Esophagus (tissue), 2 donors: Measurements from ENCODE around the gene RABGAP1L. TPM values are rescaled to one million over a fixed set of nuclear protein-coding genes. Genes with fewer than 3 reads are reported as not detected.

Experiments
- H3K27ac ChIP-seq, 2 donors: one replicate each; pipeline ENCODE4 v1.5.1; 2013; ENCODE audit warnings: low read depth in 2 of 2, mild to moderate bottlenecking in 2 of 2, inconsistent platforms in 1 of 2, low read length in 1 of 2, moderate library complexity in 1 of 2
- H3K27me3 ChIP-seq, 2 donors: one replicate each; pipeline ENCODE4 v1.6.1; 2013; ENCODE audit warnings: low read length in 2 of 2, control low read depth in 1 of 2, mild to moderate bottlenecking in 1 of 2; ENCODE audit not compliant: insufficient read depth in 2 of 2, control insufficient read depth in 1 of 2
- H3K36me3 ChIP-seq, 2 donors: one replicate each; pipeline ENCODE4 v1.6.1; 2013; ENCODE audit warnings: low read length in 1 of 2; ENCODE audit not compliant: control insufficient read depth in 2 of 2, insufficient read depth in 2 of 2
- H3K4me1 ChIP-seq, 2 donors: one replicate each; pipeline ENCODE4 v1.6.1; 2013; ENCODE audit warnings: low read length in 1 of 2; ENCODE audit not compliant: control insufficient read depth in 2 of 2, insufficient read depth in 2 of 2
- H3K4me3 ChIP-seq, 2 donors: one replicate each; pipeline ENCODE4 v1.5.1; 2013; ENCODE audit warnings: low read length in 2 of 2, mild to moderate bottlenecking in 2 of 2, low read depth in 1 of 2, moderate library complexity in 1 of 2
- H3K9me3 ChIP-seq, 2 donors: one replicate each; pipeline ENCODE4 v1.6.1; 2013; ENCODE audit warnings: mild to moderate bottlenecking in 2 of 2, low read depth in 1 of 2, low read length in 1 of 2, moderate library complexity in 1 of 2; ENCODE audit not compliant: control insufficient read depth in 2 of 2, insufficient read depth in 1 of 2
- WGBS, 2 donors: extraction: QIAGEN DNeasy Blood & Tissue Kit; methylation state at CpG; one replicate each; pipeline ENCODE4 v1.1.7; 2013; 5-methylcytosine and 5-hydroxymethylcytosine counted together
- polyA plus RNA-seq, 2 donors: library from polyadenylated mRNA; stranded (reverse); fragments of 200-250 nt; gene quantifications; one replicate each; pipeline ENCODE4 v1.2.3, GENCODE V29; 2013
- donor health status: healthy with polysubstance abuse.
- donor health status: Bipolar disorder and iron deficiency.

RABGAP1L gene
- polyA plus RNA-seq, 2 donors = 9.2 to 13.0 TPM

DNA sequence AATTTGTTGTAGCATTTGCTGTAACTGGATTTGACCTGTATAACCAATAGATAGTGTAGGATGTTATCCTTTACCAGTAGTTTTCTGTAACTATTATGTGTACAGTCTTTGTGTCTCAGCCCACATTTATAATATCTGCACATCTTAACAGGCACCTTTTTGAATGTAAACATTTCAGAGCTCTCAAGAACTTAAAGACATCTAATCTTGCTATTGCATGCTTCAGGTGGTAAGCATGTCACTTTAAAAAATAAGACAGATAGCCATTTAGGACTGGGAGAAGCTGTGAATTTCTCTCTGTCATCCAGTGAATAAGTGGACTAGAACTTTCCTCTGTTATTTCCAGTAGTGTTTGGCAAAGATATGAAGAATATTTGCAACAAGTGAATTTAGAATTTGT, 265.8 kb downstream of the RABGAP1L start:
- Histone ChIP-seq H3K9me3 (no peaks in the 10 kb centered on the region), H3K27me3 (no peaks in the 10 kb centered on the region), H3K4me1 (no peaks in the 10 kb centered on the region), H3K4me3 (no peak overlapping the region), H3K27ac (no peak overlapping the region), H3K36me3 (no peaks in the 10 kb centered on the region)

DNA sequence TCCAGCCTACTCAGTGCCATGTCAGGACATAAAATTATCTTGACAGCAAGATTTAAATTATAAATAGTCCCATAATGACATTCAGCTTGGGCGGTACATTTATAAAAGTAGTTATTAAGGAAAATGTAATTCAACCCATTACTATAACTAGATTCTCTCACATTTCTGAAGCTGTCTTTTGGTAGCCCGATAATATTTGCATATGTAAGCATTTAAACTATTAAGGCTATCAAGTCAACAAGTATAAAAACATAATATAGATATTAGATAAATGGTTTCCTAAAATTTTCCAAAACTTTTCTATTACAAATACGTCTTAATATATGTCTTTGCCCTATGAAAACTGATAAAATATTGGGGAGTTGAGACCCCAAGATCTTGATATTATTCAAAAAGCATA, 266.8 kb downstream of the RABGAP1L start:
- WGBS, 2 donors = 91 to 92% methylated on average over 3 of the region's 3 CpGs
- H3K27ac ChIP-seq = no peak overlapping the region
- no peaks in the 10 kb centered on the region for H3K9me3 ChIP-seq
- H3K4me3 ChIP-seq = no peak overlapping the region
- H3K27me3 ChIP-seq = no peaks in the 10 kb centered on the region
- H3K36me3 ChIP-seq = no peaks in the 10 kb centered on the region
- H3K4me1 ChIP-seq = no peaks in the 10 kb centered on the region

DNA sequence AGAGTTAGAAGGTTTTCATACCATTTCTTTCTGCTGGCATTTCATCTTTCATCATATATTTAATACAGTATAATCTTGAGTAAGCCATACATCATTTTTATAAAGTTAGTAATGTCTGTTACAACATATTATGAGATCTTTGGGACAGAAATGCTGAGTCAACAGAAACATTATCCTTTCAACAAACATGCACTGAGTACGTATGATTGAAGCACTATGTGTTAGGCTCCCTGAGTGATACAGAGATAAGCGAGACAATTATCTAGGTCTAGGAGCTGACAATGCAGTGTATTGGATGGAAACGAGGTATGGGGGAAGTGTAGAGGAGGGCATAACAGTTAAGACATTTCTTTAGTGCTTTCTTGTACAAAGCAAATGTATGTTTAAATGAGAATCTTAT, 268.7 kb downstream of the RABGAP1L start:
- no peak overlapping the region for H3K27ac ChIP-seq
- no peaks in the 10 kb centered on the region for H3K9me3 ChIP-seq
- H3K36me3 ChIP-seq = no peaks in the 10 kb centered on the region
- H3K4me3 ChIP-seq = no peak overlapping the region
- WGBS, 2 donors = 66 to 70% methylated on average over 3 of the region's 3 CpGs
- H3K4me1 ChIP-seq = no peaks in the 10 kb centered on the region
- H3K27me3 ChIP-seq = no peaks in the 10 kb centered on the region

DNA sequence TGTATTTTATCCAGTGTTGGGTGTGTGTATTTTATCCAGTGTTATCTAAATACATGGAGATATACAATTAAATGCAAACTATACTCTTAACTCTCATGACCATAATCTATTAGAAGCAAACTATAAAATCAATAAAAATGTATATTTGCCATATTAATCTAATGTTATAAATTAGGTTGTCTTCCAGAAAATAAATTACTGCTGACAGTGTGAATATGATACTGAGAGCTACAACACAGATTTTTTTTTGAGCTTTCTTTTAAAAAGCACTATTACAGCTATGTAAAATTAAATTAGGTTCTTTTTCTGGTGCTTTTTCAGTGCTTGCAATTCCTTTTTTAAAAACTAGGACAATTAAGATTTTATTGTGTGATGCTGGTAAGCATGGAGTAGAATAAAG, 269.4 kb downstream of the RABGAP1L start:
- H3K27me3 ChIP-seq = no peaks in the 10 kb centered on the region
- H3K36me3 ChIP-seq = no peaks in the 10 kb centered on the region
- no peaks in the 10 kb centered on the region for H3K4me1 ChIP-seq
- H3K27ac ChIP-seq = no peak overlapping the region
- H3K9me3 ChIP-seq = no peaks in the 10 kb centered on the region
- no peak overlapping the region for H3K4me3 ChIP-seq

DNA sequence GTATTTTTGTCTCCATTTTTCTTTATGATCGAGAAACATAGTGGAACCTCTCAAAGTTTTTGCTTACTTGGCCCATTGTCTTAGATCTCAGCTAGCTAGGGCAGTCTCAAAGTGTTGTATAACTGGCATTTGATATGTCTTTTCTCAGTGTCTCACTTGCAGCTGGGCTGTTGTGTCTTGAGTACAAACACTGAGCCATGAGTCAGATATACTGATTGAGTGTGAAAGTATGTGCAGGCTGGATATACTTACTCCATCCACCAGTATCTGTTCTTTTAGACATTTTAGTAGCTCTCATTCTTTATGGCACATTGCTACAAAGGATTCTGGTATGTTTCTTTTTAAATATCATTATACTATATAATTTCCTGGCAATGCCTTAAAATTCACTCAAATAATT, 274.1 kb downstream of the RABGAP1L start:
- no peak overlapping the region for H3K27ac ChIP-seq
- 98 to 100% methylated on average over 1 of the region's 1 CpG for WGBS, 2 donors
- no peaks in the 10 kb centered on the region for H3K36me3 ChIP-seq
- no peaks in the 10 kb centered on the region for H3K4me1 ChIP-seq
- no peaks in the 10 kb centered on the region for H3K9me3 ChIP-seq
- no peaks in the 10 kb centered on the region for H3K27me3 ChIP-seq
- H3K4me3 ChIP-seq = no peak overlapping the region

DNA sequence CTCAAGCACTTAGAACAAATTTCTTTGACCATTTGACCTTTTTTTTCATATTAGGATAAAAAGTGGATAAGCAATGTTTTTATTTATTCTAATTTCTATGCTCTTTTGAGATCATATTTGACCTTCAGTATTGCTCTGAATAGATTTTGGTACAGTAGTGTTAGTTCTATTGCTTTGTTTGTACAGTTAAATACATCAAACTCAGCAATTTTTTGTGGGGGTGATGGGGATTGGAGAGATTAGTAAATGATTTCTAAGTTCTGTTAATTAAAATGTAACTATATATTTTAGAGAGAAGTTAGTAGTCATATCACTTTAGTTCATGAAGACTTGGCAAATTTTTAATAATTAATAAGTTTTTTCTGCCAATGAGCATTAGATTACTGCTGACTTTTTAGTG, 286.0 kb downstream of the RABGAP1L start:
- H3K4me3 ChIP-seq = no peak overlapping the region
- no peaks in the 10 kb centered on the region for H3K4me1 ChIP-seq
- H3K27me3 ChIP-seq = no peaks in the 10 kb centered on the region
- H3K27ac ChIP-seq = no peak overlapping the region
- no peaks in the 10 kb centered on the region for H3K36me3 ChIP-seq
- no peaks in the 10 kb centered on the region for H3K9me3 ChIP-seq

DNA sequence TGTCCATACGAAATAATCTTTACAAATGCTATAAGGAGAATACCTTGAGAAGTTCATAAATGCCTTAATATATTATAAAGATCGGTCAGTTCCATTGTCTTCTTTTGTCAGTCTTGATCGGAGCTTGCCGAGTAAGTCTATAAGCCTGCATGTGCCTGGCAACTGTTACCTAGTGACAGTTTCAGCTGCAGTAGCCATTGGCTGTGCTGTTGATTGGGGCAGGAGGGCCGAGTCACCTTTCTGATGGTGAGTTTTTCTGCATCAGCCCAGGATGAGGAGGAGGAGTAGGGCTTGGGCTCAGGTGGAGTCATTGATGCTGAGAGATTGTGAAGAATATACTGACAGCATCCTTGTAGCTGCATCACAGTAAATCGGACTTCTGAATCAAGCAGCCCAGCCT, 286.5 kb downstream of the RABGAP1L start:
- Histone ChIP-seq H3K9me3 (no peaks in the 10 kb centered on the region), H3K4me3 (no peak overlapping the region), H3K27me3 (no peaks in the 10 kb centered on the region), H3K4me1 (no peaks in the 10 kb centered on the region), H3K36me3 (no peaks in the 10 kb centered on the region), H3K27ac (no peak overlapping the region)
- WGBS, 2 donors = 80 to 88% methylated on average over 6 of the region's 6 CpGs

DNA sequence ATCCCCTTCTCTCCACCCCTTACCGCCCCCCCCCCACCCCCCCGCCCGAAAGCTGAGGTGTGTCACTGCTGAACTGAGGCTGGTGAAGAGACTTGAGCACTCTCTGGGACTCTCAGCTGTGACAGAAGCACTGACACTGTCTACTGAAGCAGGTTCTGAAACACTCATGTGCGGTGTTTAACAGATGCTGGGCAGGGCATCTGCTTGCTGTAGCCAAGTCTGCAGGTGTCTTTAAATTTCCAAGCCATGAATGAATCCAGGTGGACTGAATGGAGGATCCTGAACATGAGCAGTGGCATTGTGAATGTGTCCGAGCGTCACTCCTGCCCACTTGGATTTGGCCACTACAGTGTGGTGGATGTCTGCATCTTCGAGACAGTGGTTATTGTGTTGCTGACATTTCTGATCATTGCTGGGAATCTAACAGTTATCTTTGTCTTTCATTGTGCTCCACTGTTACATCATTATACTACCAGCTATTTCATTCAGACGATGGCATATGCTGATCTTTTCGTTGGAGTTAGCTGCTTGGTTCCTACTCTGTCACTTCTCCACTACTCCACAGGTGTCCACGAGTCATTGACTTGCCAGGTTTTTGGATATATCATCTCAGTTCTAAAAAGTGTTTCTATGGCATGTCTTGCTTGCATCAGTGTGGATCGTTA, 288.7 kb downstream of the RABGAP1L start, which contains the start of gene GPR52:
Gene GPR52 (plus strand): TSS at position 99 of the 665 bp plus-strand sequence. CDS start 148 bp downstream, at position 247.
- H3K27ac ChIP-seq = no peak within 1 kb of the TSS
- H3K4me1 ChIP-seq = no peaks in the 10 kb centered on the region
- WGBS, 2 donors = 86 to 90% methylated on average over 11 of the region's 11 CpGs
- H3K9me3 ChIP-seq = no peaks in the 10 kb centered on the region
- H3K27me3 ChIP-seq = no peaks in the 10 kb centered on the region
- no peaks in the 10 kb centered on the region for H3K36me3 ChIP-seq
- no peak within 1 kb of the TSS for H3K4me3 ChIP-seq

DNA sequence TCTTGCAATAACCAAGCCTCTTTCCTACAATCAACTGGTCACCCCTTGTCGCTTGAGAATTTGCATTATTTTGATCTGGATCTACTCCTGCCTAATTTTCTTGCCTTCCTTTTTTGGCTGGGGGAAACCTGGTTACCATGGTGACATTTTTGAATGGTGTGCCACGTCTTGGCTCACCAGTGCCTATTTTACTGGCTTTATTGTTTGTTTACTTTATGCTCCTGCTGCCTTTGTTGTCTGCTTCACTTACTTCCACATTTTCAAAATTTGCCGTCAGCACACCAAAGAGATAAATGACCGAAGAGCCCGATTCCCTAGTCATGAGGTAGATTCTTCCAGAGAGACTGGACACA, 289.2 kb downstream of the RABGAP1L start:
- Histone ChIP-seq H3K36me3 (no peaks in the 10 kb centered on the region), H3K27ac (no peak overlapping the region), H3K9me3 (no peaks in the 10 kb centered on the region), H3K4me1 (no peaks in the 10 kb centered on the region), H3K4me3 (no peak overlapping the region), H3K27me3 (no peaks in the 10 kb centered on the region)
- 69 to 78% methylated on average over 5 of the region's 5 CpGs for WGBS, 2 donors

DNA sequence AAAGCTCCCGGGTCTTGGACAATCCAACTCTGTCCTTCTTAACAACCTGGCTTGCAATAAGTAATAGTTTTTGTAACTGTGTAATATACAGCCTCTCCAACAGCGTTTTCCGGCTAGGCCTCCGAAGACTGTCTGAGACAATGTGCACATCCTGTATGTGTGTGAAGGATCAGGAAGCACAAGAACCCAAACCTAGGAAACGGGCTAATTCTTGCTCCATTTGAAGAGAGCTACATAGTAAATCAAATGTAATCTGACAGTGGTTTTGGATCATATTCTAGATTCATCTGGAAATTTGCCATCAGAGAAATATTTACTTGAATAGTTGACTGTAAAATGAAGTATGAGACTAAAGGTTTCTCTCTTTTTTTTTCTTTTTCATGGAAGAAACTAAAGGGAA, 289.7 kb downstream of the RABGAP1L start:
- no peaks in the 10 kb centered on the region for H3K36me3 ChIP-seq
- no peak overlapping the region for H3K4me3 ChIP-seq
- WGBS, 2 donors = 63 to 73% methylated on average over 5 of the region's 5 CpGs
- H3K4me1 ChIP-seq = no peaks in the 10 kb centered on the region
- no peaks in the 10 kb centered on the region for H3K9me3 ChIP-seq
- H3K27me3 ChIP-seq = no peaks in the 10 kb centered on the region
- no peak overlapping the region for H3K27ac ChIP-seq
